HG03066 (cell line): Measurements from ENCODE around the gene ADARB1.

Source experiments
- ATAC-seq: cut with Tn5 transposase; IDR thresholded peaks from one replicate; pipeline ENCODE4 v1.9.1; 2021; ENCODE audit warnings: low read depth; ENCODE audit not compliant: unreplicated experiment

ADARB1 gene

DNA sequence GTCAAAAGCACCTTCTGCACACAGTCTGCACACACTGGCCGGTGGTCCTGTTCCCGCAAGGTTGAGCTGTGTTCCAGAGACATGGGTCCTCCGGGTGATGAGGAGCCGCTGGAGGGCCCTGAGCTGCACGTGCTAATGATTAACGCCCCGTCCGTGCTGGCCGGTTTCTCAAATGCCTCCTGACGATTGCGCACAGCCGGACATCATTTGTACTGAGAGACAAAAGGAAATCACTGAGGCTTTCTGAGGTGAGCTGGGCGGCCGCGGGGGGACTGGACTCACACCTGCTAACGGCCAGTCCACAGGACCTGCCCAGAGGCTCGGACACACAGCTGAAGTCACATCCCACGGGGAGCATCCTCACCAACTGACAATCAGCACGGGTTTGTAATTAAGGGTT is 184.1 kb downstream of the ADARB1 start:
- ATAC-seq, result no peak

DNA sequence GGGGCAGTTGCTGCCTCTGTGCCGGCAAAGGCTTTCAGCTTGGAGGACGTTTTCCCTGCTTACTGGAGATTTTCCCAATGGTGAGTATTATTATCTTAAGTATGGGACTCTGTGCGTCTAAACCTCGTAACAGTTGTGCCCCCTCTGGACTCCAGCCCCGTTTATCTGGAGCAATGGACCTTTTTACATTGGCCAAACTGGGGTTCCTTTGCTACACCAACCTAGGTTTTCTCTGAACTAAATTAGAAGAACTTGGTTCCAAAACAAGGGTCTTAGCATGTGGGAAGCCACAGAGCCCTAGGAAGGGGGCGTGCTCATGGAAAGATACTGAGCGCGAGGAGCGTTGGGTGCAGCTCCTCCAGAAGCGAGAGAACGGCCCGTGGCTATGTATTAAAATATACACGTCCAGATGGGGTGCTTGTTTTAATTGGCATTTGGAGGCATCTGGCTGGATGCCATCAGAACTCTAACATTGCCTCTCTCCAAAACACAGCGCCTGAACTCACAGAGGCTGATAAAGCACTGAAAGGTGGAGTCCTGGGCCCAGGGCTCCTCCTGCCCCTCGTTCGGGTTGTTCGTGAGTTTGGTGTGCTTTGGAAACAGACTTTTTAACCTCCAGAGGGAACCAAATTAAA is 184.9 kb downstream of the ADARB1 start:
- no peak for ATAC-seq

DNA sequence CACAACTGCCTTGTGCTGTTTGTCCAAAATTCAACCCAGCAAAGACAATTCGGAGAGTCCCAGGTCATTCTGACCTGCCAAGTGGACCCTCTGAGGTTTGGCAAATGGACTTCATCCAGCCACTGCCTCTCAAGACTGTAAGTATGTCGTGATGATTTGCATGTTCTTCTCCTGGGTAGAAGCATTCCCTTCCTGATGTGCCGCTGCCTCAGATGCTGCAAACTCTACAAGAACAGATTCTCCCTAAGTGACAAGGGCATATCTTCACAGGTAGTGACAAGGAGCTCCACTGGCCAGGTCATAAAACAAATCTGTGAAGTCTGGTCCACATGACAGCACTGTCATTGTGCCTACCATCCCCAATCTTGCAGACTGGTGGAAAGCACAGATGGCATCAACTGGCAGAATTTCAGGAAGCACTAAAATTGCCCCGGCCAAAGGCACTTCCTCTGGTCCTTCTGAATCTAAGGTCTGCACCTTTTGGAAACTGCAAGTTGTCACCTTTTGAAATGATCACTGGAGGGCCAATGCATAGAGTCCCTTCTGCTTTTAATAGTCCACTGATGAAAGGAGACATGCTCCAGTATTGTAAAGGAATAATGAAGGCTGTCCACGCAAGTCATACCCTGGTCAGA is 185.9 kb downstream of the ADARB1 start:
- no peak for ATAC-seq

DNA sequence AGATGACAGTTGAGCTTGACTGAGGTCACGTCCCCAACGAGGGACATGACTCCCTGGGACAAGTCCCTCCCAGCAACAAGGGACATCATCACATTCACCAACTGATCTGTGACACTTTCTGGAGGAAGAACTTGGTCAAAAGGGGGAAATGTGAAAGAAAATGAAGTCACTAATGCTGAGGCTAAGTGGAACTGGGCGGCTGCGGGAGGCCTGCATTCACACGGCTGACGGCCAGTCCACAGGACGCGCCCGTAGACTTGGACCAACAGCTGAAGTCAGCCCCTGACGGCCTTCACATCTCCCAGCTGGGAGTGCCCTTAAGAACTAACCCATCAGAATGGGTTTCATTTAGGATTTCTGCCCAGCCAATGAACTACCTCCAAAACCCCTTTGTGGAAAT is 186.7 kb downstream of the ADARB1 start:
- ATAC-seq, result no peak

DNA sequence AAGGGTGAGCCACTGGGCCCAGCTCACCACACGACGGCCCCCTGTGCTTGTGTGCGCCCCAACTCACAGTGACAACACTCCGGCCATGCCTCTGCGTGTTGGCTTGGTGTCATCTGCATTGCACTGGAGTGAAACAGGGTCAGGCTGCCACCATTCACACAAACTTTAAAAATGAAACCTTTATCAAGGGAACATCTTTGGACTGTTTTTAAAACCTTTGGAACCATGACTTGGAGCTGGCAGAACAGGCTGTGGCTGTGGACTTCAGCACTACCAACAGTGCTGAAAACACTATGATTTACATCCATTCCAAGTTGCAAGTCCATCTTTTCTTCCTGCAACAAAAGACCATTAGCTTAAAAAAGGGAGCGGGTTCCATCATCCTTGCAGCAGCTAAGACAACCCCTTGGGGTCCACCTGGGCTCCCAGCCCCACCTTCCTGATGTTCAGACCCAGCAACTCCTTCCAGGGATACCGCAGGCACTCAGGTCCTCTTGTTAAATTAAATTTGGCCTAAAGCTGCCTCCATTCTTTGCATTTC is 187.7 kb downstream of the ADARB1 start:
- ATAC-seq, result no peak

DNA sequence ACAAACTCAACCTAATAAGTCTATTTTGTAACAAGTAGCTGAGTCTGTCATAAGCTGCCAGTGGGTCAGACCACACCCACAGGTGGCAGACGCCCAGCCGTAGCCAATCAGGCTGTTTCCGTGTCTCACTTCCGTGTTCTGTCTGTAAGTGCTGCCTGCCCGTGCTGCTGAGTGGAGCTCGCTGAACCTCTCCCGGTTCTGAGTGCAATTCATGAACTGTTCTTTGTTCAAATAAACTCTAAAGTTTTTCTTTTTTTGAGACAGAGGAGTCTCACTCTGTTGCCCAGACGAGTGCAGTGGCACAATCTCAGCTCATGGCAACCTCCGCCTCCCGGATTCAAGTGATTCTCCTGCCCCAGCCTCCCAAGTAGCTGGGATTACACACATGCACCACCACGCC is 188.2 kb downstream of the ADARB1 start:
- ATAC-seq, result no peak

DNA sequence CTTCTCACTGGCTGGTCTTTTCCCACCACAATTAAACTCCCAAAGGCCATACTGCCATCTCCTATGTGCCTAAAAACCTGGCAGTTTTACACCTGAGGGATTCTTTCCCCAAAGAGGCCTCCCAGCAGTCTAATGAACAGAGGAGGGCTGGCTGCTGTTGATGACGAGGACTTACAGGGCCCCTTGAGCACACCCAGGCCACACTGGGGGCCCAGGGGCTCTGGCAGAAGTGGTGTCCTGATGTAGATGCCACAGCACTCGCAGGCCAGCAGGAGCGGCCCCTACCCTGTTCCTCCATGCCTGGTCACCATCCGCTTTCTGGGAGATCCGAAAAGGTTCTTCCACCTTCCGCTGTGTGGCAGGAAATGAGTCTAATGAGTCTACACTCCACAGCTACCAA is 189.2 kb downstream of the ADARB1 start:
- ATAC-seq, result no peak

DNA sequence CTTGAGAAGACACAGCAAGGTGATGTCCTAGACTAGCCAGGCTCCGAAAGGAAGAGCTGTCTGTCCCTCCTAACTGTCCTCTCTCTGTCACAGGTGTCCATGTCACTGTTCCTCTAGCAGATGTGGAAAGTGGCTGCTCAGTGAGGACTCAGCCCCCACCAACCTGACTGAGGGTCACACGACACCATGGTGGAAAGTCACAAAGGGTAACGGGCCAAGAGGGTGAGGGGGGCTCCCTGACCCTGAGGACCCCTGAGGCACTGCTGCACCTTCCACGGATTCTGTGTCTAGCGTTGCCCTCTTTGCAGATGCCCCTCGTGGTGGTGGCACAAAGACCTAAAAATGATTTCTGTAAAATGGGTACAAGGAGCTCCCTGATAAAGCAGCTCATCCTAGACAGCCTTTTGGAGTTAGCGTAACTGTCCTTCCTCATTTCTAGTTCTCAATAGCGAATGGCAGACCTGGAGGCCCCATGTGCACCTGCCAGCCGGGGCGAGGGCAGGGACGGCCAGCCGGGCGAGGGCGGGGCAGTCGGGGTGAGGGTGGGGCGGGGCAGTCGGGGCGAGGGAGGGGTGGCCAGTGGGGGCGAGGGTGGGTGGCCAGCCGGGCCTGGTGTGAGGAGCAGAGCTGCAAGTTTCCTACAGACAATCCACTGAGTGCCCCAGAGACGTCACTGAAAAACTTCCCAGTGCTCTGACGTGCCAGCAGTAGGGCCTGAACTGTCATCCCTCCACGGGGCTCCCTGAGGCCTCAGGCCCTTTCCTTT is 189.9 kb downstream of the ADARB1 start:
- ATAC-seq, result no peak

DNA sequence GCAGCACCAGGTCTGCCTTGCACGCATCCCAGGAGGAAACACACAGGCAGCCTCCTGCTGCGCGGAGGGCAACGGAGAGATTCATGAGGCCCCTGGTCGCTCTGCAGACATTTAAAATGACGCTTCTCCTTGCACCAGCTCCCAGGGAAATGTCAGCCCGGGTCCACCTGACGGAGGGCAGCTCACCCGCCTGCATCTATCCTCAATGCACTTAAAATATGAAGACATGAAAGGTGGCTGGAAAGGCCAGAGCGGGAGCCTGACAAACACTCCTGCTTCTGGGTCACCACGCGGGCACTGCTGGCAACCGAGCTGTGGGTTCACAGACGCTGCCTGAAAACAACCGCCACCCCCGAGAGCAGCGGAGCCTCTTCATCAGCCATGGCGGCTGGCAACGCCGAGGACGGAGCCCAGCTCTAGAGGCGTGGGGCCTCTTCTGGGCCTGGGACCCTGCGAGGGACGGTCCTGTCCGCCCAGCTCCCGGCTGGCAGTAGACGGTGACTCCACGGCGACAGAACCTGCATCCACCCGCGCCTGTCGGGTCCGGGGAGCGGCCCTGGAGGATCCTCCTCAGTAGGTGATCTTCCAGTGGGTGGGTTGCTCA is 190.6 kb downstream of the ADARB1 start:
- no peak for ATAC-seq

DNA sequence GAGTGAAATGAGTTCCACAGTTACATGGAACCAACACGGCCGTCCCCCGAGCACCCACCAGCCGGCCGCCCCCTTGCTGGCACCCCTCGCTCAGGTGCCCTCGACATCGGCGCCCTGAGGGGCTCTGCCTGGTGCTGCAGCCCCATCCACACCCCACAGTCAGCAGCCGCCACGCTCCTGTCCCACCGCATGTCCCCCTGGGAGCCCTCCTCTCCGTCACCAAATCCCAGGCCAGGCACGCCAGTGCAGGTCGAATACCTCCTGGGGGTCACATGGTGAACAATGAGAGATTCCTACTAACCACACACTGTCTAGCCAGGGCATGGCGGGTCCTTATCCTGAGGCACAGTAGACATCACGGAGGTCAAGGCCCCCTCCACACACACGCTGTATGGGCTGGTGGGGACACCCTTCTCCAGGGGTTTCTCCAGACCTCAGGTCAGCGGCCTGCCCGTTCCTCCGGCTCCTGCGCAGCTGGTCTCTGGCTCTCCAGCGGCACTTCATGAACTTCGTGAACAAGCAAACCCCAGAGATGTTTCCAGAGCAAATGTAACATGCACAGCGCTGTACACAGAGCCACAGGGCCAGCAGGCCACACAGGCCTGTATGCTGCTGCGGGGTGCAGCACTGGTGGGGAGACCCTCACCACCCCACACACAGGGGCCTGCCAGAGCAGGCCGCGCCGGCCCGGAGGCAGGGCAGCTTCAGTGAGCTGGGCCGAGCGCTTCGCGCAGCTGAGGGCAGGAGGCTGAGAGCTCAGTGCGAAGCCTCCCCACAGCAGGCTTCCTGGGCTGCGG is 191.5 kb downstream of the ADARB1 start:
- no peak for ATAC-seq

DNA sequence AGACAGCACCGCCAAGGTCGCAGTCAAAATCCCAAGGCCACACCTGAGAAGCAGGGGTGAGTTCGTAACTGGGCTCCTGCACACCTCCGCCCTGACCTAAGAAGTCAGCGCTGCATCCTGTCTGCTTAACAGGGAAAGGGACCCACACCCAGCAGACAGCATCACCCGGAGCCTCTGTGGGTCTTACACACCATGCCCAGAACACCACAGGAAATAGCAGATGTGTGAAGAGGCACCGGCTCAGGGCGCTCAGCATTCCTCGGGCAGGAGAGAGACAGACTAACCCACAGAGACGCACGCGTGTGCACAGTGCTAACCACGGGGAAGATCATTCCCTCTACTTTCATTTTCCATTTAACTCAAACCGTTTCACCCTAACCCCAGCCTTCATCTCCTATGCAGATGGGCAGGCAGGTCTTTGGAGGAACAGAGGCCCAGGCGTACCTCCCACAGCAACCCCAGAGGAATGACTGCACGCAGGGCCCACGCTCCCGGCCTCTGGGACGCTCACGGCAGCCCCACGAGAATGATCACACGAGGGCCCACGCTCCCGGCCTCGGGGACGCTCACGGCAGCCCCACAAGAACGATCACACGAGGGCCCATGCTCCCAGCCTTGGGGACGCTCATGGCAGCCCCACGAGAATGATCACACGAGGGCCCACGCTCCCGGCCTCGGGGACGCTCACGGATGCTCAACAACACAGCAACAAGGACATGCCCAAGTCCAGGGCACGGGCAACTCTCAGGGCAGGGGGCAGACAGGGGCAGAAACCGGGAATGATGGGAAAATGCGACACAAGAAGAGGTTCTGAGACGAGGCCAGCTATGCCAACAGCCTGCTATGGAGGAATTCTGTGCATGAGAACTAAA is 192.4 kb downstream of the ADARB1 start:
- ATAC-seq, result no peak

DNA sequence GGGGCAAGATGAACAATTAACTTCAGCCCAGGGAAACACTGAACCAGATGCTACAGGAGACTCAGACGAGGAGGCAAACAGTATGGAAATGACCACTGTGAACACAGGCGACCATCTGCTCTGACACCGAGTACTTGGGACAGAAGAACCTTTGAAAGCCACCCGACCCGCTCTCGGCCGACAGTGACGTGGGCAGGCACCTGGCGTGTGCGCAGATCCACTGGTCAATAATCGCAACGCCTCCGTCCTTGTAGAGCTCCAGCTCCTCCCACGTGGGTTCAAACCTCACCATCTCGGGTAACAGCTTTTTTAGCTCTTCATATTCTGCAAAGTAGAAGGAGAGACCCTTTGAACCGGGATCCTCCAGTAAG is 193.0 kb downstream of the ADARB1 start:
- no peak for ATAC-seq

DNA sequence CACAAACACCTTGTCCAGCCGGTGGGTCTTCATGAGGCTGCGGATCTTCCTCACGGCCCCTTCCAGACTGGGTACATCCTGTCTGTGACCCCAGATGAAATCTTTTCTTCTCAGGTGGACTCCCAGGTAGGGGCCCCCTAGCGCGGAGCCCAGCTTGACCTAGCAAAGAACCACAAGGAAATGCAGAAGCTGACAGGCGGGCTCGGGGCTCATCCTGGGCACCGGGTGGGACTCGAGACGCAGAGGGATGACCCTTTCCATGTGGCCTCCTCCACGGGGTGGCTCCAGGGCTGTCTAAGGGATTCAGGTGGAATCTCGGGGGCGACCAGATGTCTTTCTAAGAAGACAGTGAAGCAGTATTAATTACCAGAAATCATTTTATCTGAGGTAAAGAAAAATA is 195.5 kb downstream of the ADARB1 start:
- no peak for ATAC-seq

DNA sequence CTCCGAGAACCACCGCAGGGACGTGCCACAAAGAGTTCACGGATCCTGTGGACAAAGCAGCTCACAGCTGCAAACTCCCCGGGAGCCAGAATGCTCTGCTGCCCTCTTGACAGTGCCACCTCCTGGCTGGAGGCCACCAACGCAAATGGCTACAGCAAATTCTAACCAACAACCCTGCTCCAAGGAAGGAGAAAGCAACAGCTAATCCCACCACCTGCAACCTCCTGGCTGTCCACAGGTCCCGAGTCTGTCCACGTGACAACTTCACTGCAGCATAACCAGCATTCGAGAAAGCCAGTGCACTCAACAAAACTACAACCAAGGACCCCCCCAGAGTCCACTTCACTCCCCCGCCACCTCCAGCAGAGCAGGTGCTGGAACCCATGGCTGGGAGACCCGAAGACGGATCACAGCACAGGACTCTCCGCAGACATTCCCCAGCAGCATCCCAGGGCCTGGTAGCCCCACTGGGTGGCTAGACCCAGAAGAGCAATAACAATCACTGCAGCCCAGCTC is 196.0 kb downstream of the ADARB1 start:
- ATAC-seq, result no peak
